HG02763 (cell line): ENCODE results near the gene CDKN2A.
A peak's percentile ranks its signal among the peaks of the same experiment; 100 is the strongest.

Experiments used
- ATAC-seq: cut with Tn5 transposase; IDR thresholded peaks from one replicate; pipeline ENCODE4 v1.9.1; 2021; ENCODE audit warnings: mild to moderate bottlenecking, moderate library complexity; ENCODE audit not compliant: unreplicated experiment

CDKN2A gene

GRCh38 chr9:21993893-21994555 lies at the start of gene CDKN2A:
Gene CDKN2A, minus strand, starts transcription at chr9:21994392.
- peak; percentile 43 for ATAC-seq

GRCh38 chr9:22043928-22044327 lies 49.7 kb upstream of the CDKN2A start:
- ATAC-seq = no peak

GRCh38 chr9:22041775-22042174 lies 47.6 kb upstream of the CDKN2A start:
- no peak for ATAC-seq

GRCh38 chr9:22041344-22041743 lies 47.2 kb upstream of the CDKN2A start:
- no peak for ATAC-seq

GRCh38 chr9:22040760-22041159 lies 46.6 kb upstream of the CDKN2A start:
- ATAC-seq = no peak

GRCh38 chr9:22039258-22039657 lies 45.1 kb upstream of the CDKN2A start:
- no peak for ATAC-seq

GRCh38 chr9:22037954-22038690 lies 43.9 kb upstream of the CDKN2A start:
- no peak for ATAC-seq

GRCh38 chr9:22036866-22037626 lies 42.9 kb upstream of the CDKN2A start:
- ATAC-seq = no peak

GRCh38 chr9:22035591-22036011 lies 41.4 kb upstream of the CDKN2A start:
- ATAC-seq = no peak

GRCh38 chr9:22033012-22033630 lies 38.9 kb upstream of the CDKN2A start:
- ATAC-seq = no peak

- no peak for ATAC-seq
Observed at GRCh38 chr9:22031655-22032411, 37.6 kb upstream of the CDKN2A start.

GRCh38 chr9:22030101-22030598 lies 36.0 kb upstream of the CDKN2A start:
- ATAC-seq = no peak

- ATAC-seq = no peak
Observed at GRCh38 chr9:22029231-22029630, 35.0 kb upstream of the CDKN2A start.

- no peak for ATAC-seq
Observed at GRCh38 chr9:22028394-22028793, 34.2 kb upstream of the CDKN2A start.

- ATAC-seq = no peak
Observed at GRCh38 chr9:22026696-22027095, 32.5 kb upstream of the CDKN2A start.

GRCh38 chr9:22022396-22022795 lies 28.2 kb upstream of the CDKN2A start:
- no peak for ATAC-seq

GRCh38 chr9:22010866-22011625 lies 16.9 kb upstream of the CDKN2A start:
- no peak for ATAC-seq

- ATAC-seq = peak; percentile 44
Observed at GRCh38 chr9:22009506-22009867, 15.3 kb upstream of the CDKN2A start.

GRCh38 chr9:22008717-22009505 lies 14.7 kb upstream of the CDKN2A start, which contains the start of gene CDKN2B:
Gene CDKN2B, minus strand, starts transcription at chr9:22009305. Its CDS starts 352 bp downstream, at chr9:22008953.
- ATAC-seq = peak; percentile 89
